ENCODE data around the gene MIB1. TPM values are rescaled to one million over a fixed set of nuclear protein-coding genes. Genes with fewer than 3 reads are reported as not detected.

MIB1 gene
- total RNA-seq, 1 experiment from 2014 or later = 48.8 TPM

GRCh38 chr18:21894619-21895367 lies 154.2 kb downstream of the MIB1 start:
- Histone ChIP-seq H2BK15ac (ENCODE audit: low read depth, low read length) (no peak overlapping the region), H3K4me1 (ENCODE audit: insufficient read depth, low read length) (no peaks in the 10 kb centered on the region), H3K56ac (ENCODE audit: insufficient read length, low read depth, low read length) (no peak overlapping the region), H2AK5ac (ENCODE audit: insufficient read length, low read length) (no peak overlapping the region), H2BK5ac (ENCODE audit: insufficient read length, low read length) (no peak overlapping the region), H2BK20ac (ENCODE audit: low read depth, low read length, poor library complexity, severe bottlenecking) (no peak overlapping the region), H2AFZ (ENCODE audit: low read length) (no peak overlapping the region), H3K27me3 (ENCODE audit: insufficient read depth, low read length) (no peaks in the 10 kb centered on the region), H3K4me2 (ENCODE audit: insufficient read depth, insufficient read length, low read length) (no peak overlapping the region), H2BK12ac (ENCODE audit: insufficient read length, low read depth, low read length) (no peak overlapping the region), H3K9ac (ENCODE audit: extremely low read depth, insufficient read length, low read length) (no peak overlapping the region), H3K9me3 (ENCODE audit: control insufficient read depth, low read depth, low read length) (no peaks in the 10 kb centered on the region), H4K5ac (ENCODE audit: insufficient read length, low read depth, low read length) (no peak overlapping the region), H4K91ac (ENCODE audit: insufficient read length, low read depth, low read length) (no peak overlapping the region), H3T11ph (ENCODE audit: low read length) (no peak overlapping the region), H3K79me2 (ENCODE audit: insufficient read depth, low read length) (no peaks in the 10 kb centered on the region), H2BK120ac (ENCODE audit: low read depth, low read length, poor library complexity, severe bottlenecking) (no peak overlapping the region), H3K23ac (ENCODE audit: insufficient read length, low read depth, low read length) (no peak overlapping the region), H4K20me1 (ENCODE audit: control insufficient read depth, insufficient read depth, insufficient read length) (no peaks in the 10 kb centered on the region), H3K14ac (ENCODE audit: insufficient read depth, low read length) (no peak overlapping the region), H3K23me2 (ENCODE audit: insufficient read length, low read depth, low read length, poor library complexity, severe bottlenecking) (no peaks in the 10 kb centered on the region), H3K4ac (ENCODE audit: low read depth, low read length) (no peak overlapping the region), H3K18ac (ENCODE audit: insufficient read length, low read depth, low read length) (no peak overlapping the region), H3K27ac (ENCODE audit: insufficient read length, low read depth, low read length) (no peak overlapping the region), H3K79me1 (ENCODE audit: insufficient read depth, low read depth, low read length, poor library complexity, severe bottlenecking) (no peaks in the 10 kb centered on the region), H4K8ac (replicated peaks; ENCODE audit: insufficient read length, low read depth, low read length) (no peak overlapping the region)
- no peak overlapping the region for H3K4me3 Mint-ChIP-seq
- WGBS (ENCODE audit: extremely low coverage, insufficient read length, low lambda C conversion rate) = no CpG with 5 or more reads among the region's 5 CpGs
- H3K36me3 Mint-ChIP-seq (ENCODE audit: insufficient read depth in 1 of 3, low read depth in 3 of 3) = peaks cover 0 to 2% (median 0%) of the 10 kb centered on the region in 3 experiments; a peak in 2 of 7 replicates
- peaks cover 8 to 11% of the 10 kb centered on the region in 2 experiments; a peak in 3 of 5 replicates for H3K9me3 Mint-ChIP-seq
- no peak for TF ChIP-seq CTCF (conservative IDR thresholded peaks at IDR 0.05)
- no peak for DNase-seq
- no peak overlapping the region; a peak in 1 of 7 replicates for H3K27ac Mint-ChIP-seq
- H3K27me3 Mint-ChIP-seq (ENCODE audit: low read depth) = peaks cover 8% of the 10 kb centered on the region; the same call in 1 of the 2 replicates
- 0 out of 4 replicates have a peak, but pooled peaks cover 2% of the 10 kb centered on the region in 2 experiments for H3K4me1 Mint-ChIP-seq

Measured in H9 (cell line).